Nephron progenitor cell (in vitro differentiated cells): ENCODE results near the gene KIF1B.

Experiments used
- DNase-seq: peaks from one replicate; pipeline ENCODE4 v3.0.0; 2021
- H3K27ac Mint-ChIP-seq: 2 replicates; pipeline ENCODE4 v1.8.0; 2021; ENCODE audit warnings: mild to moderate bottlenecking, moderate library complexity, mixed read lengths
- H3K27me3 Mint-ChIP-seq: 2 replicates; pipeline ENCODE4 v1.8.0; 2021; ENCODE audit warnings: mild to moderate bottlenecking, low read depth, mixed read lengths; ENCODE audit not compliant: poor library complexity
- H3K36me3 Mint-ChIP-seq: 2 replicates; pipeline ENCODE4 v1.8.0; 2021; ENCODE audit warnings: low read depth, mixed read lengths
- H3K4me1 Mint-ChIP-seq: 2 replicates; pipeline ENCODE4 v1.8.0; 2021; ENCODE audit warnings: mixed read lengths
- H3K4me3 Mint-ChIP-seq: 2 replicates; pipeline ENCODE4 v1.8.0; 2021; ENCODE audit warnings: mild to moderate bottlenecking, moderate library complexity, mixed read lengths
- H3K9me3 Mint-ChIP-seq: 2 replicates; pipeline ENCODE4 v1.8.0; 2021; ENCODE audit warnings: mild to moderate bottlenecking, moderate library complexity, mixed read lengths
- CTCF ChIP-seq: fragments of 200-600 bp; sonication (generic); IDR thresholded peaks from 2 replicates; pipeline ENCODE4 v1.5.0; 2021; ENCODE audit warnings: antibody characterized with exemption

The KIF1B gene

GRCh38 chr1:10396870-10397269 is 186.5 kb downstream of the KIF1B start:
- Mint-ChIP-seq H3K27me3 (peaks cover 5% of the 10 kb centered on the region), H3K4me3 (peak overlapping the region; percentile 64), H3K27ac (no peak overlapping the region), H3K9me3 (peaks cover 12% of the 10 kb centered on the region), H3K4me1 (peaks cover 34% of the 10 kb centered on the region), H3K36me3 (peaks cover 36% of the 10 kb centered on the region)
- no peak for DNase-seq
- no peak for TF ChIP-seq CTCF

- TF ChIP-seq CTCF = no peak
- DNase-seq = no peak
- Mint-ChIP-seq H3K4me3 (peak overlapping the region; percentile 91), H3K9me3 (peaks cover 12% of the 10 kb centered on the region), H3K27me3 (peaks cover 4% of the 10 kb centered on the region), H3K27ac (peak overlapping the region; percentile 95), H3K4me1 (peaks cover 34% of the 10 kb centered on the region), H3K36me3 (peaks cover 45% of the 10 kb centered on the region)
These were observed 187.9 kb downstream of the KIF1B start for GRCh38 chr1:10398278-10398733.

GRCh38 chr1:10398734-10399443 is 188.5 kb downstream of the KIF1B start, which contains the start of gene PGD:
Gene PGD (plus strand): TSS chr1:10399064. CDS start chr1:10399118, 54 bp downstream.
- H3K36me3 Mint-ChIP-seq = peaks cover 47% of the 10 kb centered on the region
- peaks cover 4% of the 10 kb centered on the region for H3K27me3 Mint-ChIP-seq
- H3K27ac Mint-ChIP-seq = peak within 1 kb of the TSS; percentile 95
- H3K9me3 Mint-ChIP-seq = peaks cover 8% of the 10 kb centered on the region
- H3K4me3 Mint-ChIP-seq = peak within 1 kb of the TSS; percentile 94
- H3K4me1 Mint-ChIP-seq = peaks cover 34% of the 10 kb centered on the region
- DNase-seq = peak; percentile 99
- TF ChIP-seq CTCF = no peak

- no peak for TF ChIP-seq CTCF
- H3K27ac Mint-ChIP-seq = peak overlapping the region; percentile 92
- peak overlapping the region; percentile 94 for H3K4me3 Mint-ChIP-seq
- H3K4me1 Mint-ChIP-seq = peaks cover 34% of the 10 kb centered on the region
- peaks cover 2% of the 10 kb centered on the region for H3K9me3 Mint-ChIP-seq
- H3K27me3 Mint-ChIP-seq = peaks cover 4% of the 10 kb centered on the region
- DNase-seq = no peak
- H3K36me3 Mint-ChIP-seq = peaks cover 47% of the 10 kb centered on the region
These were observed 189.1 kb downstream of the KIF1B start for GRCh38 chr1:10399444-10399941.

GRCh38 chr1:10400013-10400412 is 189.6 kb downstream of the KIF1B start:
- H3K27ac Mint-ChIP-seq = peak overlapping the region; percentile 92
- DNase-seq = no peak
- H3K4me3 Mint-ChIP-seq = peak overlapping the region; percentile 94
- TF ChIP-seq CTCF = no peak
- peaks cover 4% of the 10 kb centered on the region for H3K27me3 Mint-ChIP-seq
- no peaks in the 10 kb centered on the region for H3K9me3 Mint-ChIP-seq
- H3K36me3 Mint-ChIP-seq = peaks cover 50% of the 10 kb centered on the region
- H3K4me1 Mint-ChIP-seq = peaks cover 34% of the 10 kb centered on the region

GRCh38 chr1:10401281-10401680 is 190.9 kb downstream of the KIF1B start:
- no peak for TF ChIP-seq CTCF
- peaks cover 4% of the 10 kb centered on the region for H3K27me3 Mint-ChIP-seq
- H3K36me3 Mint-ChIP-seq = peaks cover 55% of the 10 kb centered on the region
- H3K4me3 Mint-ChIP-seq = no peak overlapping the region
- no peaks in the 10 kb centered on the region for H3K9me3 Mint-ChIP-seq
- H3K4me1 Mint-ChIP-seq = peaks cover 34% of the 10 kb centered on the region
- no peak overlapping the region for H3K27ac Mint-ChIP-seq
- DNase-seq = no peak
